NCI-H345 (cell line): ENCODE data around the gene CDC42BPB.

Experiments
- DNase-seq: peaks from one replicate; lab custom pipeline; 2025; lab: John Stamatoyannopoulos, UW

The CDC42BPB gene

GRCh38 chr14:103016594-103016993 lies 40.8 kb downstream of the CDC42BPB start:
- DNase-seq: no peak

- DNase-seq: no peak
These were observed 41.3 kb downstream of the CDC42BPB start for GRCh38 chr14:103016071-103016470.

- DNase-seq: peak; percentile 12
These were observed 41.9 kb downstream of the CDC42BPB start for GRCh38 chr14:103015426-103015825.

- DNase-seq: peak; percentile 60
These were observed 42.7 kb downstream of the CDC42BPB start for GRCh38 chr14:103014466-103015228.

GRCh38 chr14:103013028-103013427 lies 44.3 kb downstream of the CDC42BPB start:
- DNase-seq: no peak

- no peak for DNase-seq
These were observed 47.8 kb downstream of the CDC42BPB start for GRCh38 chr14:103009559-103009958.

- no peak for DNase-seq
These were observed 48.5 kb downstream of the CDC42BPB start for GRCh38 chr14:103008768-103009357.

- no peak for DNase-seq
These were observed 49.2 kb downstream of the CDC42BPB start for GRCh38 chr14:103008126-103008525.

GRCh38 chr14:103007555-103007954 lies 49.8 kb downstream of the CDC42BPB start:
- DNase-seq: no peak

GRCh38 chr14:103006991-103007520 lies 50.3 kb downstream of the CDC42BPB start:
- DNase-seq: no peak

- DNase-seq: no peak
These were observed 51.2 kb downstream of the CDC42BPB start for GRCh38 chr14:103006106-103006505.

- no peak for DNase-seq
These were observed 53.5 kb downstream of the CDC42BPB start for GRCh38 chr14:103003850-103004249.

GRCh38 chr14:103003351-103003615 lies 54.1 kb downstream of the CDC42BPB start:
- no peak for DNase-seq

- DNase-seq: no peak
These were observed 54.6 kb downstream of the CDC42BPB start for GRCh38 chr14:103002578-103003350.

- DNase-seq: no peak
These were observed 55.5 kb downstream of the CDC42BPB start for GRCh38 chr14:103001651-103002396.

GRCh38 chr14:103001226-103001625 lies 56.1 kb downstream of the CDC42BPB start:
- DNase-seq: no peak

GRCh38 chr14:103000291-103000921 lies 56.9 kb downstream of the CDC42BPB start:
- DNase-seq: no peak

- no peak for DNase-seq
These were observed 58.0 kb downstream of the CDC42BPB start for GRCh38 chr14:102999227-102999895.

GRCh38 chr14:102998393-102998792 lies 59.0 kb downstream of the CDC42BPB start:
- DNase-seq: no peak

GRCh38 chr14:102996941-102997340 lies 60.4 kb downstream of the CDC42BPB start:
- DNase-seq: no peak

- DNase-seq: no peak
These were observed 62.7 kb downstream of the CDC42BPB start for GRCh38 chr14:102994689-102995088.
